ENCODE results near the gene NFIA.

GRCh38 chr1:61152066-61152465 lies 69.7 kb downstream of the NFIA start:
- TF ChIP-seq, protein P1, sequence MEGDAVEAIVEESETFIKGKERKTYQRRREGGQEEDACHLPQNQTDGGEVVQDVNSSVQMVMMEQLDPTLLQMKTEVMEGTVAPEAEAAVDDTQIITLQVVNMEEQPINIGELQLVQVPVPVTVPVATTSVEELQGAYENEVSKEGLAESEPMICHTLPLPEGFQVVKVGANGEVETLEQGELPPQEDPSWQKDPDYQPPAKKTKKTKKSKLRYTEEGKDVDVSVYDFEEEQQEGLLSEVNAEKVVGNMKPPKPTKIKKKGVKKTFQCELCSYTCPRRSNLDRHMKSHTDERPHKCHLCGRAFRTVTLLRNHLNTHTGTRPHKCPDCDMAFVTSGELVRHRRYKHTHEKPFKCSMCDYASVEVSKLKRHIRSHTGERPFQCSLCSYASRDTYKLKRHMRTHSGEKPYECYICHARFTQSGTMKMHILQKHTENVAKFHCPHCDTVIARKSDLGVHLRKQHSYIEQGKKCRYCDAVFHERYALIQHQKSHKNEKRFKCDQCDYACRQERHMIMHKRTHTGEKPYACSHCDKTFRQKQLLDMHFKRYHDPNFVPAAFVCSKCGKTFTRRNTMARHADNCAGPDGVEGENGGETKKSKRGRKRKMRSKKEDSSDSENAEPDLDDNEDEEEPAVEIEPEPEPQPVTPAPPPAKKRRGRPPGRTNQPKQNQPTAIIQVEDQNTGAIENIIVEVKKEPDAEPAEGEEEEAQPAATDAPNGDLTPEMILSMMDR (IDR thresholded peaks at IDR 0.05): no peak
- TF ChIP-seq EP300 (IDR thresholded peaks at IDR 0.05): no peak

All from upper lobe of left lung (tissue), 4 donors.